ENCODE results near the gene PRAME. TPM values are rescaled to one million over a fixed set of nuclear protein-coding genes. Genes with fewer than 3 reads are reported as not detected.

The PRAME gene
- total RNA-seq, 1 experiment from 2014 or later = not detected

GRCh38 chr22:22590136-22590891 is 31.2 kb upstream of the PRAME start:
- POLR2A ChIA-PET (ENCODE audit: unreplicated experiment) = interaction anchor here (0.5 kb wide), 1 partner anchor 1538 kb away, joined by 3 read pairs; no protein-coding TSS in a partner anchor
- no peaks in the 10 kb centered on the region for H3F3A ChIP-seq (ENCODE audit: insufficient read depth, low read depth)
- BruUV-seq (replicated peaks) = no TSS peak
- CTCF ChIA-PET = no interaction called here
- DNase-seq = no peak
- no peaks in the 10 kb centered on the region for H3K79me2 ChIP-seq (ENCODE audit: low read depth)
- H3K27ac ChIP-seq = no peak overlapping the region
- no peak overlapping the region for H3K4me2 ChIP-seq
- H3K9me2 ChIP-seq (ENCODE audit: insufficient read depth) = no peaks in the 10 kb centered on the region
- no peaks in the 10 kb centered on the region for H3K36me3 ChIP-seq (ENCODE audit: low read depth)
- H4K20me1 ChIP-seq (ENCODE audit: insufficient read depth) = no peaks in the 10 kb centered on the region
- TF ChIP-seq CTCF (conservative IDR thresholded peaks at IDR 0.05) (no peak), EZH2 (IDR thresholded peaks at IDR 0.05; ENCODE audit: low read depth) (no peak)
- no peak overlapping the region for H2AFZ ChIP-seq
- intact Hi-C loops (cut with micrococcal nuclease; ENCODE audit: unreplicated experiment) = no loop called here
- no peaks in the 10 kb centered on the region for H3K9me3 ChIP-seq (ENCODE audit: insufficient read depth, low read depth)
- no peak overlapping the region for H3K4me3 ChIP-seq
- H3K4me1 ChIP-seq (replicated peaks; ENCODE audit: insufficient read depth) = no peaks in the 10 kb centered on the region
- H3K27me3 ChIP-seq (ENCODE audit: insufficient read depth, low read depth) = peaks cover 5% of the 10 kb centered on the region; the same call in 1 of the 2 replicates

GRCh38 chr22:22588485-22589164 is 29.6 kb upstream of the PRAME start:
- Histone ChIP-seq H3K79me2 (ENCODE audit: low read depth) (no peaks in the 10 kb centered on the region), H3K27me3 (ENCODE audit: insufficient read depth, low read depth) (peaks cover 15% of the 10 kb centered on the region), H3F3A (ENCODE audit: insufficient read depth, low read depth) (no peaks in the 10 kb centered on the region), H3K4me3 (no peak overlapping the region), H3K4me1 (replicated peaks; ENCODE audit: insufficient read depth) (no peaks in the 10 kb centered on the region), H3K9me2 (ENCODE audit: insufficient read depth) (no peaks in the 10 kb centered on the region), H3K4me2 (no peak overlapping the region), H2AFZ (no peak overlapping the region), H3K9me3 (ENCODE audit: insufficient read depth, low read depth) (no peaks in the 10 kb centered on the region), H3K27ac (no peak overlapping the region), H4K20me1 (ENCODE audit: insufficient read depth) (no peaks in the 10 kb centered on the region), H3K36me3 (ENCODE audit: low read depth) (no peaks in the 10 kb centered on the region)
- CTCF ChIA-PET = no interaction called here
- intact Hi-C loops (cut with micrococcal nuclease; ENCODE audit: unreplicated experiment) = loop anchor here (10.0 kb wide), 2 partner anchors 384 to 536 kb away; no protein-coding TSS in a partner anchor
- TF ChIP-seq EZH2 (IDR thresholded peaks at IDR 0.05; ENCODE audit: low read depth) (no peak), CTCF (conservative IDR thresholded peaks at IDR 0.05) (no peak)
- BruUV-seq (replicated peaks) = no TSS peak
- DNase-seq = no peak
- POLR2A ChIA-PET (ENCODE audit: unreplicated experiment) = no interaction called here

GRCh38 chr22:22587577-22588188 is 28.6 kb upstream of the PRAME start:
- H3K9me2 ChIP-seq (ENCODE audit: insufficient read depth) = no peaks in the 10 kb centered on the region
- no peak overlapping the region for H2AFZ ChIP-seq
- H3K4me1 ChIP-seq (replicated peaks; ENCODE audit: insufficient read depth) = no peaks in the 10 kb centered on the region
- ChIA-PET CTCF (interaction anchor here (0.7 kb wide), 1 partner anchor 77 kb away, joined by 9 read pairs; no protein-coding TSS in a partner anchor), POLR2A (ENCODE audit: unreplicated experiment) (interaction anchor here (0.6 kb wide), 1 partner anchor 22 kb away, joined by 3 read pairs; no protein-coding TSS in a partner anchor)
- H3K36me3 ChIP-seq (ENCODE audit: low read depth) = no peaks in the 10 kb centered on the region
- H3K4me3 ChIP-seq = no peak overlapping the region
- no TSS peak for BruUV-seq (replicated peaks)
- no peak overlapping the region for H3K4me2 ChIP-seq
- no peak for DNase-seq
- H3K79me2 ChIP-seq (ENCODE audit: low read depth) = no peaks in the 10 kb centered on the region
- no peak for TF ChIP-seq EZH2 (IDR thresholded peaks at IDR 0.05; ENCODE audit: low read depth)
- TF ChIP-seq CTCF (conservative IDR thresholded peaks at IDR 0.05) = no peak
- peaks cover 20% of the 10 kb centered on the region for H3K27me3 ChIP-seq (ENCODE audit: insufficient read depth, low read depth)
- no peaks in the 10 kb centered on the region for H3K9me3 ChIP-seq (ENCODE audit: insufficient read depth, low read depth)
- no peaks in the 10 kb centered on the region for H3F3A ChIP-seq (ENCODE audit: insufficient read depth, low read depth)
- H4K20me1 ChIP-seq (ENCODE audit: insufficient read depth) = no peaks in the 10 kb centered on the region
- H3K27ac ChIP-seq = no peak overlapping the region
- intact Hi-C loops (cut with micrococcal nuclease; ENCODE audit: unreplicated experiment) = loop anchor here (10.0 kb wide), 2 partner anchors 383 to 537 kb away; no protein-coding TSS in a partner anchor
